ENCODE measurements around the gene MTUS2.

- TF ChIP-seq POLR2A (IDR thresholded peaks at IDR 0.05), result no peak
- TF ChIP-seq, protein P1, sequence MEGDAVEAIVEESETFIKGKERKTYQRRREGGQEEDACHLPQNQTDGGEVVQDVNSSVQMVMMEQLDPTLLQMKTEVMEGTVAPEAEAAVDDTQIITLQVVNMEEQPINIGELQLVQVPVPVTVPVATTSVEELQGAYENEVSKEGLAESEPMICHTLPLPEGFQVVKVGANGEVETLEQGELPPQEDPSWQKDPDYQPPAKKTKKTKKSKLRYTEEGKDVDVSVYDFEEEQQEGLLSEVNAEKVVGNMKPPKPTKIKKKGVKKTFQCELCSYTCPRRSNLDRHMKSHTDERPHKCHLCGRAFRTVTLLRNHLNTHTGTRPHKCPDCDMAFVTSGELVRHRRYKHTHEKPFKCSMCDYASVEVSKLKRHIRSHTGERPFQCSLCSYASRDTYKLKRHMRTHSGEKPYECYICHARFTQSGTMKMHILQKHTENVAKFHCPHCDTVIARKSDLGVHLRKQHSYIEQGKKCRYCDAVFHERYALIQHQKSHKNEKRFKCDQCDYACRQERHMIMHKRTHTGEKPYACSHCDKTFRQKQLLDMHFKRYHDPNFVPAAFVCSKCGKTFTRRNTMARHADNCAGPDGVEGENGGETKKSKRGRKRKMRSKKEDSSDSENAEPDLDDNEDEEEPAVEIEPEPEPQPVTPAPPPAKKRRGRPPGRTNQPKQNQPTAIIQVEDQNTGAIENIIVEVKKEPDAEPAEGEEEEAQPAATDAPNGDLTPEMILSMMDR (IDR thresholded peaks at IDR 0.05), result no peak
These were observed 677.1 kb downstream of the MTUS2 start for GRCh38 chr13:29497137-29497654.
